GM12865 (cell line): ENCODE data around the gene ACTL7A.
"Not testable (repeated sequence)": the region's sequence is repeated elsewhere in the genome, so short reads cannot be mapped to it uniquely, and the experiment has no call there.

Experiments
- DNase-seq: peaks from one replicate; pipeline ENCODE4 v3.0.0; 2010; ENCODE audit warnings: low read depth
- H3K4me3 ChIP-seq: 2 replicates; pipeline ENCODE4 v1.5.1; 2011; ENCODE audit warnings: mild to moderate bottlenecking, low read depth, low read length, control low read depth
- TF ChIP-seq, protein P1 (sequence below): IDR thresholded peaks from 2 replicates; pipeline ENCODE4 v1.5.1; 2011; ENCODE audit warnings: low read length, control low read depth, low read depth, inconsistent platforms; ENCODE audit not compliant: insufficient read depth; ENCODE audit errors: missing control alignments

Gene ACTL7A

DNA sequence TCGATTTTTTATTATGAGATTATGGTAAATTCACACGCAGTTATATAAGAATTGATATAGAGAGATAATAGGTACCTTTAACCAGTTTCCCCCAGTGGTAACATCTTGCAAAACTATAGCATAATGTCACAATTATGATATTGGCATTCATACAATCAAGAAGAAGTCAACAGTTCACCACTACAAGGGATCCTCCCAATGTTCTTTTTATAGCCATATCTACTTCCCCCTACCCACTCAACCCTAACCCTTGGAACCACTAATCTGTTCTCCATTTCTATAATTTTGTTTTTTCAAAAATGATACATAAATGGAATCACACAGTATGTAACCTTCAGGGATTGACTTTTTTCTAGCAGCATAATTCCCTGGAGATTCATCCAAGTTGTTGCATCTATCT lies 16.1 kb upstream of the ACTL7A start:
- TF ChIP-seq, protein P1, sequence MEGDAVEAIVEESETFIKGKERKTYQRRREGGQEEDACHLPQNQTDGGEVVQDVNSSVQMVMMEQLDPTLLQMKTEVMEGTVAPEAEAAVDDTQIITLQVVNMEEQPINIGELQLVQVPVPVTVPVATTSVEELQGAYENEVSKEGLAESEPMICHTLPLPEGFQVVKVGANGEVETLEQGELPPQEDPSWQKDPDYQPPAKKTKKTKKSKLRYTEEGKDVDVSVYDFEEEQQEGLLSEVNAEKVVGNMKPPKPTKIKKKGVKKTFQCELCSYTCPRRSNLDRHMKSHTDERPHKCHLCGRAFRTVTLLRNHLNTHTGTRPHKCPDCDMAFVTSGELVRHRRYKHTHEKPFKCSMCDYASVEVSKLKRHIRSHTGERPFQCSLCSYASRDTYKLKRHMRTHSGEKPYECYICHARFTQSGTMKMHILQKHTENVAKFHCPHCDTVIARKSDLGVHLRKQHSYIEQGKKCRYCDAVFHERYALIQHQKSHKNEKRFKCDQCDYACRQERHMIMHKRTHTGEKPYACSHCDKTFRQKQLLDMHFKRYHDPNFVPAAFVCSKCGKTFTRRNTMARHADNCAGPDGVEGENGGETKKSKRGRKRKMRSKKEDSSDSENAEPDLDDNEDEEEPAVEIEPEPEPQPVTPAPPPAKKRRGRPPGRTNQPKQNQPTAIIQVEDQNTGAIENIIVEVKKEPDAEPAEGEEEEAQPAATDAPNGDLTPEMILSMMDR, result no peak
- DNase-seq, result no peak

DNA sequence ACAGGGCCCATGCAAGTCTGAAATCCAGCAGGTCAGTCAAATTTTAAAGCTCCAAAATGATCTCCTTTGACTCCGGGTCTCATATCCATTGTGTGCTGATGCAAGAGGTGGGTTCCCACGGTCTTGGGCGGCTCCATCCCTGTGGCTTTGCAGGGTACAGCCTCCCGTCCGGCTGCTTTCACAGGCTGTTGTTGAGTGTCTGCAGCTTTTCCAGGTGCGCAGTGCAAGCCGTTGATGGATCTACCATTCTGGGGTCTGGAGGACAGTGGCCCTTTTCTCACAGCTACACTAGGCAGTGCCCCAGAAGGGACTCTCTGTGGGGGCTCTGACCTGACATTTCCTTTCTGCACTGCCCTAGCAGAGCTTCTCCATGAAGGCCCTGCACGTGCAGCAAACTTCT lies 13.8 kb upstream of the ACTL7A start:
- not testable (repeated sequence) for H3K4me3 ChIP-seq, DNase-seq

More for the DNA sequence above, 16.1 kb upstream of the ACTL7A start:
- H3K4me3 ChIP-seq, result no peak overlapping the region

DNA sequence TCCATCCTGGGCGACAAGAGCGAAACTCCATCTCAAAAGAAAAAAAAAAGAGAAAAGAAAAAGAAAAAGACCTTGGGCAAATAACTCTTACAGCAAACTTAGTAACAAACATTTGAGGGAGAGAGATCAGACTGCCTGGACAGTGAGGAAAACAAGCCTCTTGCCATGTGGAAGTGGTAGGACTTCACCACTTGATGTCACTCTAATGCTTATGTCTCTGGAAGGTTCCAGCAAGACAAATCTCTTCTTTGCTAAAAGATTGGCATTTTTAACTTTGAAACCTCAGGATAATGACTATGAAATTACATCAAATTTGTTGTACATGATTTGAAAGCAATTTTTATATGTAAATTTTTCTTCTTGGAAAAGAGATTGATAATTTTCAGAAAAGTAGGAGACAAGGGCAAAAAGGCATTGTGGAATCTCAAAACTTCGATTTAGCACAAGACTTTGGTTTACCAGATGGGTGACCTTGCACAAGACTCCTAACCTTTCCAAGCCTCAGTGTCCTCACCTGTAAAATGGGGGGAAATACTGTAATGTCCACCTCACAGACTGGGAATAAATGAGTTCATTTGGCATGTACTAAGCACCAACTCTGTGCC lies 11.7 kb upstream of the ACTL7A start:
- TF ChIP-seq, protein P1, result peak; percentile 34
- DNase-seq, result peak; percentile 34
- no peak overlapping the region for H3K4me3 ChIP-seq

DNA sequence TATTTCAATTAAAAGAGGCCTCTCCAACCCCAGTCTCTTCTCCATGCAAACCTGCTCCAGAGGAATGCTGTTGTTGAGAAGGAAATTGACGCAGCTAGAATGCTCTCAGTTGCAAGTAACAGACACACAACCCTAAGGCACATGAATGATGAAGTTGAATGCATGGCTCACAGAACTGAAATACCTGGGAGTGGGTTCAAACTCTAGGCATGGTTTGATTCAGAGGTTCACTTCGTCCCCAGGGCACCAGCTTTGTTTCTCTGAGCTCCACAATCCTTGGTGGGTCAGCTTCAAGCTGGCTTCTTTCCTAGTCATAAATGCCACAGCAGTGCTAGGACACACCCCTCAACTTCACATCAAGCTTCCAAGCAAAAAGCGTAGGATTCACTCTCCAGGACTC lies 10.9 kb upstream of the ACTL7A start:
- DNase-seq, result no peak
- TF ChIP-seq, protein P1, result no peak
- no peak overlapping the region for H3K4me3 ChIP-seq

DNA sequence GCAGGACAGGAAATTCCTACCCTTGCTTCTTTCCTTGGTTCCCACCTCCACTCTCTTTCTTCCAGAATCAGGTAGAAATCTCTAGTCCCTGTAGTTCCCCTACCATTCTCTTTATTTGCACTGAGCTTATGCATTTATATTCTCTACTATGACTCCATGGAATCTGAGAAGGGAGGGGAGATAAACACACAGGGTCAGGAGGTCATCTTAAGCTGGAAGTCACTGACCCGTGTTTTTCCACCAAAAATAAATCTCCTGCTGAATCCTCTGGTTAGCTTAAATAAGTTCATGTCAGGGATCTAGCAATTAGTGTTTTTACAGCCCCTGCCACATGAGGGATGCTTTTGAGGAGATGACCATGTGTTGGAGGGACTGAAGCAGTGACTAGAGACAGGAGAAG lies 10.0 kb upstream of the ACTL7A start:
- H3K4me3 ChIP-seq, result no peak overlapping the region
- DNase-seq, result no peak
- TF ChIP-seq, protein P1, result no peak

DNA sequence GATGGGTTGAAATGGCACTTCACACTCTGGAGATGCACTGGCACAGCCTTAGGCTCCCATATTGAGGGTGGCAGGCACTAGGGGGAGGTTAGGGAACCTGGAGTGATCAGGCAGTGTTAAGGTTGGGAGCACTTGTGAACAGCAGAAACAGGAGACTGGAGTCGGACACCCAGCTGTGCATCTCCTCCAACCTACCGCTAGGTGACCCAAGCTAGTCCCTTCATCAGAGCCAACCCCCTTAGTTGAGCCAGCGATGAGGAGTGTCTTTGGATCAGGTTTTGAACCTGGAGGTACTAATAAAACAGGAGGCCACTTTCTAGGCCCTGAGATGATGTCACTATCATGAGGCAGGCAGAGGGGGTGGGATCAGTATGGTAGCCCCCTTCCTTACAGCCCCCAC lies 8.0 kb upstream of the ACTL7A start:
- no peak for DNase-seq

DNA sequence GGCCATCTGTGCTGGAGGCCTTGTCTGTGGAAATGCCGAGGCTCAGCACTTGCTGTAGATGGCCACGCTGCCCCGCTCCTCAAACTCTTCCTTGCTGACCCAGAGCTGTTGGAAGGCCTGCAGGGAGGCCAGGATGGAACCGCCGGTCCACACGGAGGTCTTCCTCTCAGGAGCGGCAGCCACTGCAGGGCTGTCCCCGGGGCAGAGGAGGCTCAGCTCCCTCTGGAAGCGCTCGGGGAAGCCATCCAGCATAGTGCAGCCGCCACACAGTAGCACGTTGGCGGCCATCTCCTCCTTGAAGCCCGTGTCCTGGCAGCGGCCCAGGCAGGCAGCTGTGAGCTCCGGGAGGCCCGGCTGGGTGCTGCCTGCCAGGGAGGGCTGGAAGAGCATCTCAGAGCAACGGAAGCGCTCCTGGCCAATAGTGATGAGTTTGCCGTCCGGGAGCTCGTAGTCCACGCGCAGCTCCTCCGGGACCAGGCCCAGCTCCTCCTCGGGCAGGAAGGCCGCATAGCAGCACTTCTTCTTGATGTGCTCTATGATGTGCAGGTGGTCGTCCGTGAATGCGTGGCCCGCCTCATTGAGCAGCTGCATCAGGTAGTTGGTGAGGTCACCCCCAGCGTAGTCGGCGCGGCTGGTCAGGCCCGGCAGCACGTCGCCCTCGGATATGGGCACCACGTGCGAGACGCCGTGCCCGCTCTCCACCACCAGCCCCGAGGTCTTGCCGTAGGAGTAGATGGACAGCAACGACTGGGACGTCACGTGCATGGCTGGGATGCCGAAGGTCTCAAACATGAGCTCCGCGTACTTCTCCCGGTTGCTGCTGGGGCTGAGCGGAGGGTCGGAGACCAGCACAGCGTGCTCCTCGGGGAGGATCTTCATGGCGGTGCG lies 7.2 kb upstream of the ACTL7A start:
- no peak for DNase-seq
- TF ChIP-seq, protein P1, result no peak
- H3K4me3 ChIP-seq, result no peak overlapping the region

More for the DNA sequence above, 8.0 kb upstream of the ACTL7A start:
- H3K4me3 ChIP-seq, result no peak overlapping the region
- TF ChIP-seq, protein P1, result no peak
